ENCODE data around the gene GMPR.
"Not testable (repeated sequence)": the region's sequence is repeated elsewhere in the genome, so short reads cannot be mapped to it uniquely, and the experiment has no call there.

The GMPR gene

DNA sequence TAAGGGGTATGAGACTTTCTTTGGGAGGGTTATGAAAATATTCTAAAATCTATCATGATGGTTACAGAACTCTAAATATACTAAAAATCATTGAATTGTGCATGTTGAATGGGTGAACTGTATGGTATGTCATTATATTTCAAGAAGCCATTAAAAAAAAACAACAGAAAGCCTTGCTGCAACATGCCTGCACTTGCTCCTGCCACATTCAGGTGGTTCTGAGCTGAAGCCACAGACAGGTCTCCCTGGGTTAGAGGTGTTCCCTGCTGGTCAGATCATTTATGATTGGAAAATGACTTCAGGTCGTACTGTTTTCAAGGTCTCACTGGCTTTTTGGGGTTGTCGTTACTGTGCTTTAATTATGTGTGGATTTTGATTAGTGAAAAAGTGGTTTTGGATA is 13.3 kb downstream of the GMPR start:
- DNase-seq: no peak

DNA sequence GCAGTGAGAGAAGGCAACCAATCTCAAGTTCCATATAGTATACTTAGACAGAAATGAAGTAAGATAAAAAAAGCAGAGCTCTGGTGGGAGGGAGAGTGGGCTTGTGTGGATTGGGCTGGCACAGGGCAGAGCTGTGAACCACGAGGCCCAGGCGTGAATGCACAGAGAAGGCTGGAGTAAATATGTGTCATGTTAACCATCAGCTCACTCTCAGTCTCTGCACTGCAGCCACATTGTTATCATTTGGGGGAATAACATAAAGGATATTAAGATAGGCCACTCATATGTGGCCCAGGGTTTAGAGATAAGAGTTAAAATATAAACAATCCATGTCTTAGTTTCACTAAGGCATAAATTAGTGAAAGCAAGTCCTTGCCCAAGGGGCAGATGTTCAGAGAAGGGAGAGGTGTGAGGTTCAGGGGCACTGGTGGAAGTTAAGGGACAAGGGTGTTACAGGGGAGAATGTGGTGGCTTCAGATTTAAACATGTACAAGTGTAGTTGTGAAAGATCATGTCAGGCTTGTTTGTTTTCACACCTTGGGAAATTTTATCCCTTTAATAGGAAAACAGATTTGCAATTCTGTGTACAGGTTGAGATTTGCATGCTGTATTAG is 14.4 kb downstream of the GMPR start:
- DNase-seq: no peak

DNA sequence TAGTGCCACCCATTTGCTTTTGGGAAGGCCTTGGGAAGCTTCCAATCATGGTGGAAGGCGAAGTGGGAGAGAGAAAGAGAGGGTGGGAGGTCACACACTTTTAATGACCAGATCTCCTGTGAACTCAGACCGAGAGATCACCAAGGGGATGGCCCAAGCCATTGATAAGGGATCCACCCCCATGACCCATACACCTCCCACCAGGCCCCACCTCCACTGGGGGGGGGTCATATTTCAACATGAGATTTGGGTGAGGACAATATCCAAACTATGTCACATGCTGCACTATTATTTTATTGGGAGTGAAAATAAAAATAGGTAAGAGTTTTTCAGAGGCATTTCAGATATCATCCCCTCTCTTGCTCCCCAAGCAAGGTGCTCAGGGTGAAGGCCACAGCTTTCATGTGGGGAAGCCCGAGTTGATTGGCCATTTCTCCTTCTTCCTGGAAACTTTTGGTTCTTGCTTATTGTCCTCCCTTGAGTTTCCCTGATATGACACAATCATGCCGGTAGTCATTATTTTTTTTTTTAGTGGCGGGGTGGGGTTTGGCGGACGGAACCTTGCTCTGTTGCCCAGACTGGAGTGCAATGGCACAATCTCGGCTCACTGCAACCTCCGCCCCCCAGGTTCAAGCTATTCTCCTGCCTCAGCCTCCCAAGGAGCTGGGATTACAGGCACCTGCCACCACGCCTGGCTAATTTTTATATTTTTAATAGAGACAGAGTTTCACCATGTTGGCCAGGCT is 15.2 kb downstream of the GMPR start:
- no peak for DNase-seq

DNA sequence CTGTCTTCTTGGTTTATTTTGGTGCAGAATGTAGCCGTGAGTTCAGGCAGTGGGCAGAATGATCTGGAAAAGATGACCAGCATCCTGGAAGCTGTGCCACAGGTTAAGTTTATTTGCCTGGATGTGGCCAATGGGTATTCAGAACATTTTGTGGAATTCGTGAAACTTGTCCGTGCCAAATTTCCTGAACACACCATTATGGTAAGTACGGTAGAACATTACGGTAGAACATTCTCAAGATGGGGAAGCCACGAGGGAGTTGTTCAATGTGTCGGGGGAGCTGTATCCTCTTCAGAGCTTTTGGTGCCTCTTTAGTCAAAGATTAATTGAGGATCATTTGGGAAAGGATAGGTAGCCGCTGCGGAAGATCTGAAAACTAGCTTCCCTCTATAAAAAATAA is 16.1 kb downstream of the GMPR start:
- no peak for DNase-seq

DNA sequence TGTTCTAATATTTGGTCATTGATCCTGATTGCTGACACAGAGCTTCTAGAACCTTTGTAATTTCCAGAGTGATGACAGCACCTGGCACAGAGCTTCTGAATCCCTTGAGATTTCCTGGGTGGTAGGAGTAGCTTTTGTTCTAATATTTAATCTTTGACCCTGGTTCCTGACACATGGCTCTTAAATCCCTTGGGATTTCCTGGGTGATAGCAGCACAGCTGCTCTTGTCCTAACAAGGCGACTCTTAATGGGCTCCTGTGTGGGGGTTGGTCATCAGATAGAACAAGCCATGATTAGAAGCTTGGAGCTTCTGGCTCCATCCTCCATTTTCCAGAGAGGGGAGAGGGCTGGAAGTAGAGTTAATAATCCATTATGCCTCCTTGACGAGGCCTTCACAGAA is 18.4 kb downstream of the GMPR start:
- DNase-seq: no peak

DNA sequence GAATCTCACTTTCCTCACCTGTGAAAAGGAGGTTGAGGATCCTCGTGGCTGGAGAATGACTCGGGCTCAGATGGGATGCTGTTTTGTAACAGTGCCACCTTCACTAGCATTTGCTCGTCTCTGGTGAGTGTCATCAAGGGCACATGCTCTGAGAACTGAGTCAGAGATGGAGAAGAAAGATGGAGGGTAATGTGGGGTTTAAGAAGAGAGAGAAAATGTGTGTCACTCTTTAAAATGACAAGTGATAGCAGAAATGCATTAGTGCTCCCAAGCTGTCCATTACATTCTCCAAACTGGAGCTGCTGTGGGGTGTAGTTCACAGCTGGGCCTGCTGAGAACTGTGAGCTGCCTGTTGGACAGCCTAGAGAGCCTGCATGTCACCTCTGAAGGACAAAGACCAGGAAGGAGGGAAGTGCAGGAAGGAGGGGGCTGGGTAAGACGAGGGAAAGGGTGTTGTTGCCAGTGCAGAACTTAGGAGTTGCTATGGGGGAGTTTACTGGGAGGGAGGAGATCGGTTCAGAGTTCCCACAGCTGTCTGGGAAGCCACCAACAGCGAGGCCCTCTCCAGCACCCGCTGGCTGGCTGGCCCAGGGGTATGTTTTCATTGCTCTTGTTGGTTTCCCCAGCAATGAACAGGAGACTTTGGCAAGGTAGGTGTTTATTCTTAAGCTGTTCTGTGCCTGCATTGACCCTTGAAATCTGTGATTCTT is 19.8 kb downstream of the GMPR start:
- no peak for DNase-seq

DNA sequence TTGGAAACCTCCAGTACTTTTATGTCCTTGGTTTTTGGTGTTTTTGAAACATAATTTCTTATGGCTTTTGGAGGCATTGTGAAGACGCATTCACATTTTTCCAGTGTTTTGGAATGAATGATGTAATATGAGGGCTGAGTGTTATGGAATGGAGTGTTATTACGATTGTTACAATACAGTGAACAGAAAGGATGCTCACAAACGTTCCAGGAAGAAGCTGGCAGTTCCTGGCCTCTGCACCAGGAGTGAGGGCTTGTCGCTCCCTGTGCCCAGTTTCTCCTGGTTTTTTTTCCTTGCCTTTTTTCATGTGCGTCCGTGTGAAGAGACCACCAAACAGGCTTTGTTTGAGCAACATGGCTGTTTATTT is 20.3 kb downstream of the GMPR start:
- DNase-seq: no peak

DNA sequence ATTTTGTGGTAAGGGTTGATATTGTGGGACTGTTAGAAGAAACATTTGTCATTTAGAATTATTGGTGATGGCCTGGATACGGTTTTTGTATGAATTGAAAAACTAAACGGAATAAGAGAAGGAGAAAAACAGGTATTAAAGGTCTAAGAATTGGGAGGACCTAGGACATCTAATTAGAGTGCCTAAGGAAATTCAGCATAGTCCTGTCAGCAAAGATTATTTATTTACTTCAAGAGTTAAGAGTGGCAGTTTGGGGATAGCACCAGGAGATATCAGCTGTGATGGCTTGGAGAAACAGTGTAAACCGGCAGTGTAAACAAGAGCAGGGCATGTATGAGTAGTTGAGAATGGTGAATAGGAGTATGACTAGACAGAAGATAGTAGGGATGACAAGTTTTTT is 21.2 kb downstream of the GMPR start:
- not testable (repeated sequence) for DNase-seq

DNA sequence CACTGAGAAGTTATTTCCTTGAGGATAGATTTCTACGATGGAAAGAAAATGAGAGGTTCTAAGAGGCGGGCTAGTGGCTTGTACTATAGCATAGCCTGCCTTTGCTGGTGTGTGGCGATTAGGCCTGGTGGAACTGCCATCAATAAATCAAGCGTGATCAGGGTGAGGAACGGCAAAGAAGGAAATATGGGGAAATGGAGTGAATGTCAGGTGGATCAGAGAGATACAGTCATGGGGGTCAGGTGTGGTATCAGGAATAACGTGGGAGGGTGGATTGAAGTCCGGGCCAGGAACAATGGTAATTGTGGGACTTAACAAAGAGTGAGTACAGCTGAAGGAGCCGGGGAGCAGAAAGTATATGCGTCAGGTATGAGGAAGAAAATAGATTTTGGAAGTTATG is 22.2 kb downstream of the GMPR start:
- not testable (repeated sequence) for DNase-seq

DNA sequence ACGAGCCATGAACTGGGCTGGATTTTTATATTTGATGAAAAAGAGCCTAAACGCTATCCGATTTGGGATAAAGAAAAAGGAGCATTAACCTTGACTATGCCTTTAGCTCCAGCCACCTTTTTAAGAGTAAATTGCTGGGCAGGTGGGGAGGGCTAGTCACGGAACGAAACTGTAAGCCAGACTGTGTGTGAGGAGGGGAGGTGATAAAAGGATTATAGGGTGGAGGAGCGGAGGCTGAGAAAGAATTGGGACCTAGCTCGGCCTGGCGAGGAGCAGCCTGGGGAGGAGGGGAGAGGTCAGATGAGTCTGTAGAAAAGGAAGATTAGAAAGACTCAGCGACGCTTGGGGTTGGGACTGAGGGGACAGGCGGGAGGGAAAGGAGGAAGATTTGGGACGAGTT is 24.4 kb downstream of the GMPR start:
- not testable (repeated sequence) for DNase-seq

DNA sequence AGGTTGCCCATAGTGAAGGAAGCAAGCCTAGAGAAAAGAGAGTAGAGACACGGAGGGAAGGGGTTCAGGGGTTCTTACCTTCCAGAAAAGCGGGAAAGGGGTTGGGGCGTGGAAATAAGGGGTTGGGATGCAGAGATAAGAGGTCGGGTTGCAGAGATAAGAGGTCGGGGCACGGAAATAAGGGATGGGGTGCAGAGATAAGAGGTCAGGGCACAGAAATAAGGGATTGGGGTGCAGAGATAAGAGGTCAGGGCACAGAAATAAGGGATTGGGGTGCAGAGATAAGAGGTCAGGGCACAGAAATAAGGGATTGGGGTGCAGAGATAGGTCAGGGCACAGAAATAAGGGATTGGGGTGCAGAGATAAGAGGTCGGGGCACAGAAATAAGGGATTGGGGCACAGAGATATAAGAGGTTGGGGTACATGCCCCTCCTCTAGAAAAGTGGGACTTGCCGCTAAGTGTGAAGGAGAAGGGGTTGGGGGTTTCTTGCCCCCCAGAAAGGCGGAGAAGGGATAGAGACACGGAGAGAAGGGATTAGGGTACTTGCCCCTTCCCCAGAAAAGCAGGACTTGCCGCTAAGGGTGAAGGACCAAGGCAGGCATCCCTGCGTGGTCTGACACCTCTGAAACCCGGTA is 25.2 kb downstream of the GMPR start:
- DNase-seq: not testable (repeated sequence)

DNA sequence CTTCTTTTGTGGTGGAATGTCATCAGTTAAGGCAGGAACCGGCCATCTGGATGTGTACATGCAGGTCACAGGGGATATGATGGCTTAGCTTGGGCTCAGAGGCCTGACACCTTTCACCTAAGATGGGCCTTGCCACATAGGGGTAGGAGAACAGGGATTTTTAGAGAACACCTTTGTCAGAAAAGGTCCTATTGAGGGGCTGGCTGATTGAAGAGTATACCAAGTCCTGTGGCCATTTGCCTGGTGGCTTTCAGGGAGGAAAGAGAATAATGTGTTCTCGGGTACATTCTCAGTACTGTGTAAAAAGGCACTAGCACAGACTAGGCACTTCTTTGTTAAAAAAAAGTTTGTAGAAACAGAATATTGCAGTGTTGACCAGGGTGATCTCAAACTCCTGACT is 26.4 kb downstream of the GMPR start:
- no peak for DNase-seq

DNA sequence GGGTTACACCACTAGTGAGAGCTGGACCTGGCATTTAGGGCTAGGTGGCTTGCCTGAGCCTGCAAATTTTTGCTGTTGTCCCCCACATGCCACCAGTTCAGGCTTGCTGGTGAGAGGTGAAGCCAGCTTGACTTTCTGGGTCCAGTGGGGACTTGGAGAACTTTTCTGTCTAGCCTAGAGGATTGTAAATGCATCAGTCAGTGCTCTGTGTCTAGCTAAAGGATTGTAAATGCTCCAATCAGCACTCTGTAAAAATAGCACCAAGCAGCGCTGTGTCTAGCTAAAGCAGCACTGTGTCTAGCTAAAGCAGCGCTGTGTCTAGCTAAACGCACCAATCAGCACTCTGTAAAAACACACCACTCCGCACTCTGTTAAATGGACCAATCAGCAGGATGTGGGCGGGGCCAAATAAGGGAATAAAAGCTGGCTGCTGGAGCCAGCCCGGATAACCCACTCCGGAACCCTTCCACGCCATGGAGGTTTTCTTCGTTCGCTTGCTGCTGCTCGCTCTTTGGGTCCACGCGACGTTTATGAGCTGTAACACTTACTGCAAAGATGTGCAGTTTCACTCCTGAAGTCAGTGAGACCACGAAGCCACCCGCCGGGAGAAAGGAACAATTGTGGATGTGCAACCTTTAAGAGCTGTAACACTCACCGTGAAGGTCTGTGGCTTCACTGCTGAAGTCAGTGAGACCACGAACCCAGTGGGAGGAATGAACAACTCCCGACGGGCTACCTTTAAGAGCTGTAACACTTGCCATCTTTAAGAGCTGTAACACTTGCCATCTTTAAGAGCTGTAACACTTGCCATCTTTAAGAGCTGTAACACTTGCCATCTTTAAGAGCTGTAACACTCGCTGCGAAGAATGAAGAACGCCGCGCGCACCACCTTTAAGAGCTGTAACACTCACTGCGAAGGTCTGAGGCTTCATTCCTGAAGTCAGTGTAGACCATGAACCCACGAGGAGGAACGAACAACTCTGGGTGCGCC is 27.3 kb downstream of the GMPR start:
- DNase-seq: peak; percentile 37

DNA sequence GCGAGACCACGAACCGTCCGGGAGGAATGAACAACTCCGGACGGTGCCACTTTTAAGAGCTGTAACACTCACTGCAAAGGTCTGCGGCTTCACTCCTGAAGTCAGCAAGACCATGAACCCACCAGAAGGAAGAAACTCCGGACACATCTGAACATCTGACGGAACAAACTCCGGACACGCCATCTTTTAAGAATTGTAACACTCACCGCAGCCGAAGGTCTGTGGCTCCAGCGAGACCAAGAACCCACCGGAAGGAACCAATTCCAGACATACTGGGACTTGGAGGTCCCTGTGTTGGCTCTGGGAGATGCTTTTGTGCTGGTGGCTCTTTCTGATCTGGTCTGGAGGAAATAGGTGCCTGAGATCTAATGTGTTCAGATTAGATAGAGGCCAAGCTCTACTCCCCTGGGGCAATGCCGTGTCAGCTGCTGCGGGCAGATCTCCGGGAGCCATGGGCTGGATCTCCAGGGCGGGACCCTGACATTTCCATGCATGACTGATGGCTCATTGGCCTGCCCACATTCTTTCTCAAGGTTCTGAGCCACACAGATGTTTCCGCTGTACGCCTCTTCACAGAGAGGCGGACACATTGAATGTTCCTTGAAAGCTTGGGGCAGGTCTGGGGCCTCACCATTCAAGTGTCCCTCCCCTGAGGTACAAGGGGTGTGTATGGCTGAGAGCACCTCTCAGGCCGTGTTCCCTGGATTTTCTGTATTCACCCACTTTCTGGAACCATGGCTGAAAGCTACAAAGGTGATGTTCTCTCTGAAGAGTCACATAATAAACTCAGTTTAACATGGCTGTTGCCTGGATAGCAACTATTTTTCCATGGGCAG is 29.3 kb downstream of the GMPR start:
- DNase-seq: peak; percentile 98

DNA sequence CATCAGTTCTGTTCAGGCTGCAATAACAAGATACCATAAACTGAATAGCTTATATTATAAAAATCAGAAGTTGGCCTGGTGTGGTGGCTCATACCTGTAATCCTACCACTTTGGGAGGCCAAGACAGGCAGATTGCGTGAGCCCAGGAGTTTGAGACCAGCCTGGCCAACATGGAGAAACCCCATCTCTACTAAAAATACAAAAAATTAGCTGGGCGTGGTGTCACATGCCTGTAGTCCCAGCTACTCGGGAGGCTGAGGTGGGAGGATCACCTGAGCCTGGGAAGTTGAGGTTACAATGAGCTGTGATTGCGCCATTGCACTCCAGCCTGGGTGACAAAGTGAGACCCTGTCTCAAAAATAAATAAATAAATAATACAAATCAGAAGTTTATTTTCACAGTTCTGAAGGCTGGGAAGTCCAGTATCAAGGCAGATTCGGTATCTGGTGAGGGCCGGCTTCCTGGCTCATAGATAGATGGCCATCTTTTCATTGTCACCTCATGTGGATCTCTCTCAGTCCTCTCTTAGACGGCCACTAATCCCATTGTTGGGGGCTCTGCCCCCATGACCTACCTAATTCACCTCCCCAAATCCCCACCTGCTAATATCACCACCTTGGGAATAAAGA is 31.2 kb downstream of the GMPR start:
- DNase-seq: not testable (repeated sequence)

DNA sequence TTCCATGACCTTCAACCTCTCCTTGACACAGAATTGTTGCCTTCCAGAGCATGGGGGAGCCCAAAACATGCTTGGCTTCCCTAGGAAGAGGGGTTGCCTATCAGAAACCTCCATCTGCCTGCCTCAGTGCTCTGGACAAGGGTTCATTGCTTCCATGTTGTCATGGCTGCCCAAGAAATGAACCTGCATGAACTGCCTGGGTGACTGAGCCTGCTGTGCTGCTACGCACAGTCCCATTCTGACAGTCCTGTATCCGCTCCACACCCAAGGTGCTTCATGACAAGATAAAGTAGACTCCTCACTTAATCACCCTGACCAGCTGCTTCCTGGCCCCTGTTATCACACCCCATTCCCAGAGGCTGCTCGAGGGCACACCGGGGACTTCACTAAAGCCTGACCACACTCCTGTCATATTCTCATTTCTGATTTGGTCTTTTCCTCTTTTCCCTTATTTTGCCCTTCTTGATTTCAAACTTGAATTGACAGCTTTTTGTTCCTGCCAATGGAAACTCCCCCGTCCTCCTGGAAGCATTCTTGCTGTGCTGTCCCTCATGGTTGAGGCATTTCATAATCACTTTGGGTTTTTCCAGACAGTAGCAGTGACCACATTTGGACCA is 31.9 kb downstream of the GMPR start:
- peak; percentile 74 for DNase-seq

DNA sequence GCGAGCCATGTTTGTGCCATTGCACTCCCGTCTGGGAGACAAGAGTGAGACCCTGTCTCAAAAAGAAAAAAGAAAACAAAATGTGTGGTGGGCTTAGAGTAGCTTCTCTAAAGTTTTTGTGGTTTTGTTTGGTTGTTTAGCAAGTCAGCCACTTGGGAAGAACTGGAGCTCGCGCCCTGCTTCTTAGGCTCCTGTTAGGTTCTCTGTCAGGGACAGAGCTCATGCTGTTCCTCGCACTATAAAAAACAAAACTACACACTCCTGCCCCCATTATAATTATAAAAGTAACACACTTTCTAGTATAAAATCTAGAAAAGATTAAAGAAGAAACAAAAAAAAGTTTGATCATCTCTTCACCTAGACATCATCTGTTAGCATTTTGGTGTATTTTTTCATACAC is 33.0 kb downstream of the GMPR start:
- DNase-seq: no peak

DNA sequence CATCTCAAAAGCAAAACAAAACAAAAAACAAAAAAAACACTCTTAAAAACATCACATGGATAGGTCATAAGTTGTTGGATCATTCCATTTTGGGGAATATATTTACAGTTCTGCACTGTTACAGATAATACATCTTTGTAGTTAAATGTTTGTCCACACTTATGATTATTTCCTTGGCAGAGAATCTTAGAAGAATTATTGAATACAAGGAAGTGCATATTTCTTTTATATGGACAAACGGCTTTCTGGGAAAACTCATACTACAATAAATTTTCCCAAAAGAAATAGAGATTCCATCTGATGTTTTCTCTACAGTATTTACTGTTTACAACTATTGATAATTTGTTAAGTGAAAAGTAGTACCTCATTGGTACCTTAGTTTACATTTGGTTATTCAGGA is 33.8 kb downstream of the GMPR start:
- no peak for DNase-seq

DNA sequence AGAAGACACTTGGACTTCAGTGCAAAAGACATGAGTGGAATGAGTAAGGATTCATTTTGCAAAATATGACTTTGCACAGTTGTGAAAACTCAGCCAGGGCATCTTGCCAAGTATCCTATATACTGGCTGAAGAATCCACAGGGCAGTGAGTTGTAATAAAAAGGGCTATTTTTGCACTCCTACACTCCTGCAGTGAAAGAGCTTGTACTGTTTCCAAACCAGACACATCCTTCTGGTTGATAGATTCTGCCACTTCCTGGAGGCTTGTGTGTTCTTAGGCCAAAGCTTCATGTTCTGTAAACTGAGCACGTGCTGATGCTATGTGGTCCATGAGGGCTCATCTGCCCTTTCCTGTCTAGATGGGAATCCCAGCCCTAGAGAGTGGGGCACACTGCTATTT is 34.9 kb downstream of the GMPR start:
- no peak for DNase-seq

DNA sequence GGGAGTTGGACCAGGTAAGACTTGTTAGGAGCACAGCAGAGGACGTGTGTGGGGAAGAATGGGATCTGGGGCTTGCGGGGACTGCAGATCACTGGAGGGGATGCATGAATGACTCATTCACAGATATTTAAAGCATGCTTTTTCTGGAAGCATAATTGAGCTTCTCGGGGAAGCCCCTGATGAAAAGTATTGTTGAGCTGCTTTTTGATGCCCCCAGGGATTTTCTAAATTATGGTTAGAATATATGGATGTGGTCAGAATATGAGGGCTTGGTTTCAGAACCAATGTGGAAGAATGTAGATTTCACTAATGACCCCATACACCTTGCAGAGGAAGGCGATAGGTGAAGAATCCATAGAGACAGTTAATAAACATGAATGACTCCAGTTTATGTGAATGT is 36.1 kb downstream of the GMPR start:
- DNase-seq: no peak
